HG03108 (cell line): ENCODE measurements around the gene DAB2IP.

Experiments used
- ATAC-seq: cut with Tn5 transposase; IDR thresholded peaks from one replicate; pipeline ENCODE4 v1.9.1; 2021; ENCODE audit warnings: moderate library complexity; ENCODE audit not compliant: unreplicated experiment

The DAB2IP gene

GRCh38 chr9:121682926-121683515, 31.6 kb downstream of the DAB2IP start:
- ATAC-seq = no peak

DNA sequence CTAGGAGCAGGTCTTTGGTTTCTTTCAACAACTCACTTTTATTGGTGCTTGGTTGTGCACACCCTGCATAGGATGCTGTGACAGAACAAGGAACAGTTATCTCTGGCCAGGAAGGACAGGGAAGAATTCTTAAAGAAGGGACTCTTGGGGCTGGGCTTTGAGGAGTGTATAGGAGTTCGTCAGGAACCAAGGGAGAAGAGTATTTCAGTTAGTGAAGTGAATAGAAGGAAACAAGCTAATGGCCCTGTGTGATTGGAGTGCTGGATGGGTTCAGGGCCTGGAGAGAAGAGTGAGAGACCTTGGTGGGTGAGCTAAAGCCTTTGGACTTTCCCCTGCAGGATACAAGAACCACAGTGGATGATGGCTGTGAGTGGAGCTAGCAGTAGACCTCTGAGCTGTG, 32.2 kb downstream of the DAB2IP start:
- no peak for ATAC-seq

DNA sequence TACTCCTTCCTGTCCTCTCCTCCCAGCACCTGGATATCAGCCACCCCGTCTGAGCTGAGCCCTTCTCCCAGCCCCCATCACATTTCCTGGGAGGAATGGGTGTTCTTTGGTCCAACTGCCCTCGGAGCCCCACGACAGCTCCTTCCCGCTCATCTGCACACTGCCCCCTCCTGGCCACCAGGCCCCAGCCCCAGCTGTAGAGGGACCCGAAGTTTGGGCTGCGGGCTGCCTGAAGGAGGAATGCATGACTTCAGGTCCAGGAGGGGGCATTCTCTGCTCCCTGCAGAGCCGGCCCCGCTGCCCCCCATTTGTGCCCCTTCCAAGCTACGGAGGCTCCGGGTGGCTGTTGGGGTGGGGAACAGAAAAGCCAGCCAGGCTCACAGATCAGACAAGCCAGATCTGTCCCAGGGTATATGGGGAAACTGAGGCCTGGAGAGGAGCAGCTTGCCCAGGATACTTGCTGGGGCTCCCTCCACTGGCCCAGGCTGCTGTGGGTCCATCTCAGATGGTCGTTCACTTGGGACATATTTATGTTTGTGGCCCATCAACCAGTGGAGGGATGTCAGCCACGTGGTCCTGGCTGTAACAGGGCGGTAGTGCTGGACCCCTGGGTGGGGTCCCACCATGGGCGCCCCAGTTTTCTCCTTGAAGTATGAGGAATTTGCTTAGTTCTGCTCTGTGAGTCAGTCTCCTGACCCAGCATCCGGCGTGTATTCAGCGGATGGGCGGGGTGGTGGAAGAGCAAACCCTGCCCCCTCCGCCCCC, 33.1 kb downstream of the DAB2IP start:
- ATAC-seq = no peak

- ATAC-seq = no peak
These were observed 33.8 kb downstream of the DAB2IP start for GRCh38 chr9:121685146-121685794.

DNA sequence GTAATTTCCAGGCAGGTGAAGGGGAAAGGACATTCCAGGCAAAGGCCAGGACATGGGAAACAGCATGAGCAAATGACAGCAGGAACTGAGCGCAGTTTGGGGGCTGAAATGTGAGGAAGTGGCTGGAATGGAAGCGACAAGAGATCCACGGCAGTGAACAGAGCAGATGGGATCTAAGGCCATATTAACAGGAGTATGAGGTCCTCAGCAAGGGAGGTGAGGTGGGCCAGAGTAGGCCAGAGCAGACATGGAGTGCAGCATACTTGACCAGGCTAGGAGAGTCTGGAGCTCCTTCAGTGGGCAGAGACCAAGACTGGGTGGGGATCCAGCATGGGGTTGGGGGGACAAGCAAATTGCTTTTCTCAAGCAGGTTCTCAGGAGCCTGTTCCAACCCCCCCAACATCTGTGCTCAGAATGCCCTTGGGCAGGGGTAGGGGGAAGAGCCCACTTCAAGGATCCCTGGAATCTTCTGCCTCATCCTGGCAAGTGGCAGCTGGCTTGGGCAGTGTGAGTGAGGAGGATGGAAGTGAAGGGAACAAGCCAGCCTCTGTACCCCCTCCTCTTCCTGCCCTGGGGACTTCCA, 34.5 kb downstream of the DAB2IP start:
- ATAC-seq = no peak

DNA sequence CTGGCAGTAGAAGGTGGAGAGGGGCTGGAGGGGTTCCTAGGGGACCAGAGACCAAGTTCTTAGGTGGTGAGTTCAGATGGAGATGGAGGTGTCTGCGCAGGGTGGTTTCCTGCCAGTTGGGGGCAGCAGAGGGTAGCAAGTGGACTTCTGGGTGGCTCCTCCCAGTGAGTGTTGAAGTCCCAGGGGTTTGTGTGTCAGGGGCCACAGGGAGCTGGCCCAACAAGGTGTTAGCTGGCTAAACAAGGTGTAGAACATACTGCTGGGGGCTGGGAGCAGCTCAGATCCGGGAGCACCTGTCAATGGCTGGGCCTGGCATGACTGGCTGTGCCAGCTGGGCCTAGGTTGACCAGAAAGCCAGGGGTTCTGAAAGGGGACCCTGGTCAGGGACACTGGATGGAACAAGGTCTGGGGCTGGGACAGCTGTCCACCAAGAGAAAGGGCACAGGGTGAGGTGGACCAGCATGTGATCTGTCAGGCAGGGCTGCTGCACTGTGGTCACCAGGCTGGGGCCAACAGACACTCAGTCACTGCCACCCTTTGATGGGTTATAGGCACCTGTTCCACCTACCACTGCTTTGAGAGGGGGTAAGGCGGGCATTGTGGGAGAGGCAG, 35.6 kb downstream of the DAB2IP start:
- ATAC-seq = no peak

DNA sequence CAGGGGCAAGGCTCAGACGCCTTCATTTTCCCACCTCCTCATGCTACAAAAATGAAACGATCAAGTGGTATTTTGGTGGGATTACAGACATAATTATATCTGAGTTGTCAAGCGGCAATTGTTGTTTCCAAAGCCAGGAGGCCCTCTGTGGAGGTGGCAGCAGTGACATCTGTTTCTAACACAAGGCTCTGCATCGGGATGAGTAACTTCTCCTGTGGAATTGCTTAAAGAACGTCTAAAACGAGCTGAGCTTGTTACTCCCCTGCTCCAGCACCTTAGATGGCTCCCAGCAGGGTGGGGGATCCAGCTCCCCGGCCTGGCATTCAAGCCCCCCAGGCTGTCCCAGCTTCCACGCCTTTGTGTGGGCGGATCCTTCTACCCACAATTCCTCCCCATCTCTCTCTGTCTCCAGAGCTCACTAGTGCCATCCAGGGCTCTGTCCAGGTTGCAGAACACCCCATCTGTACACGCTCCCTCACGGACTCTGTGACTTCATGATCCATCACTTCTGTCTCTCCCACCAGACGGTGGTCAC, 36.8 kb downstream of the DAB2IP start:
- ATAC-seq = no peak

GRCh38 chr9:121688681-121689080, 37.2 kb downstream of the DAB2IP start:
- ATAC-seq = no peak

GRCh38 chr9:121689461-121690157, 38.2 kb downstream of the DAB2IP start:
- ATAC-seq = no peak

DNA sequence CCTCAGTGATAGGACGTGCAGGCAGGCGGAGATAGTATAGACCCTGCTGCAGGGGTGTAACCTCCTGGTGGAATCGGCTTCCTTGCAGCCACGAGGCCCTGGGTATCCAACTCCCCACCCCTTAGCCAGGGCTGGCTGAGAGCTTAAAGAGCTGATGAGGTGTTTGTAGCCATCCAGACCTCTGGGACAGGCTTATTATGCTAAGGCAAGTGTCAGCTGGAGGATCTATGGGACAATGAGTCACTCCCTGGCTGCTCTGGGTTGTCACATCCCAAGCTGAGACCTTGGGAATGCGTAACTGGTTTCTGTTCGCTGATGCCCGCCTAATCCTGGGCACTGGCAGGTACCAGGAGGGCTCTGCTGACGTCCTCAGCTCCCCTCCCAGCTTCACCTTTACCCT, 38.9 kb downstream of the DAB2IP start:
- no peak for ATAC-seq

GRCh38 chr9:121690766-121691165, 39.3 kb downstream of the DAB2IP start:
- ATAC-seq = no peak

DNA sequence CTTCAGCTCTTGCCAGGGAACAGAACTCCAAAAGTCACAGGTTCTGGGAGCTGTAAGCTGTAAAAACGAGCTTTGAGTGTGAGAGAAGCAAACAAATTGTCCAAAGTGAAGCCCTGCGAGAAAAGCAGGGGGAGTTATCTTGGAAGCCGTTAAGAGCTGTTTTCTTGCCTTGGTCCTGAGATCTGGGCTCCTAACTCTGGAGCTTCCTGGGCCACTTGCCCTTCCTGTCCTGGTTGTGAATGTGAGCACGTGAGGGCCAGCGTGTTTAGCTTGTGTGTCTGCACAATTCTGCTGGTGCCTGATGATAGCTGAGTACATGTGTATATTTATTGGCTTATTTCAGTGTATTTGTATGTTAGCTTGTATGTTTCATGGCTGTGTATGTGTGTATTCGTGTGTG, 40.5 kb downstream of the DAB2IP start:
- no peak for ATAC-seq

DNA sequence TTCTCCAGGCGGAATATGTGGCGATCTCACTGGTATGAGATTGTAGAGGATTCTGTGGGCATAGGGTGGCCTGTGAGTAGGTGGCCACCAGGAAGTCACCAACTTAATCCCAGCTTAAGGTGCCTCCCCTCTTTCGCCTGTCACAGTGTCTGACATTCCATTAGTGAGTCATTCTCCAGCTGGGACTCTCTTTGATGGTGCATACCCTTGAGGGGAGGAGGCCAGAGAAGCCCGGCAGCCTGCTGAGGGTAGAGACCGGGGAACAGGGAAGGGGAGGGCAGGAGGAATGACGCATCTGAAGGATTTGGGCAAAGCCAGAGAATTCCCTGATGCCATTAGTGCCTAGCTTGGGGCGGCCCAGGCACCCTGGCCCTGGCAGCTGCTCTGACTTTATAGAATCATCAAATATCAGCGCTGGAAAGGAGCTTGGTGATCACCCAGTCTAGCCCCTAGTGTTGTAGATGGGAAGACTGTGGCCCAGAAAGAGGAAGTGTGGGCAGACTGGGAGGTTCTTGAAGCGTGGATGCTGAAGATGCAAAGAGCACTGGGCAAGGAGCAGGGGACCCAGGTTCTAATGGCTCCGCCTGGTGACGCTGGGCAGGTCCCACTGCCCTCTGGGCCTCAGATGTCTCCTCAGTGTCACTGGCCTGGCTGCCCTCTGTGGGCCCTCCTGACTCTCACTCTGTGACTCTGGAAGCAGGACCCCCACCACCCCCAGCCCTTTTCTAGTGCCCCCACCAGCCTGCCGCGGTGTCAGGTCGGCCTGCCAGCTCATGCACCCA, 41.4 kb downstream of the DAB2IP start:
- ATAC-seq = no peak

DNA sequence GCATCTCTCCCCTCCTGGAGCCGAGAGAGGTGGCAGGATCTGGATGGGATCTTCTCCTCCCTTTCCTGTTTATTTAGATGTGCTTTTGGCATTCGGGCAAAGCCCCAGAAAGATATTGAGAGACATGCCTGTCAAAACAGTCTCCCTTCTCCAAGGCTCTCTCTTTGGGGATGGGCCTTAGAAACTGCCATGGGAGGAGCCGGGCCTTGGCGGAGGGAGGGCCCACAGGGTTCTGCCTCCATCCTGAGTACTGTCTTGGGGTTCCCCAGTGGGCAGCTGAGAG, 41.9 kb downstream of the DAB2IP start:
- no peak for ATAC-seq

- ATAC-seq = no peak
These were observed 42.6 kb downstream of the DAB2IP start for GRCh38 chr9:121694001-121694400.

DNA sequence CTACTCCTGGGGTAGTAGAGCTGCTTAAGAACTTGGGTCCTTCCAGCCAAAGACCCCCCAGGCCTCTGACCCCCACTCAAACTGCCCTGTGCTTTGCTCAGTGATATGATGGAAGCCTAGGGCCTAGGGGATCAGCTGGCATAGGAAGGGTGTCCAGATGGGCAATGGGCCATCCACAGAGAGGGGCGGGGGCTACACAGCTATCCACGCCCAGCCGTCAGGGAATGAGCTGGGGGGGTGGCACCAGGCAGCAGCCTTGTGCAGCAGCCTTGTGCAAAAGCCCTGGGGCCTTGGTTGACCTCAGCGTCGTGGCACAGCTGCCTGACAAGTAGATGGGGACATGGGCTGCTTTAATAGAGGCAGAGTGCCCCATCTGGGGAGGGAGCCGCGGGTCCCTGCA, 43.2 kb downstream of the DAB2IP start:
- ATAC-seq = no peak

DNA sequence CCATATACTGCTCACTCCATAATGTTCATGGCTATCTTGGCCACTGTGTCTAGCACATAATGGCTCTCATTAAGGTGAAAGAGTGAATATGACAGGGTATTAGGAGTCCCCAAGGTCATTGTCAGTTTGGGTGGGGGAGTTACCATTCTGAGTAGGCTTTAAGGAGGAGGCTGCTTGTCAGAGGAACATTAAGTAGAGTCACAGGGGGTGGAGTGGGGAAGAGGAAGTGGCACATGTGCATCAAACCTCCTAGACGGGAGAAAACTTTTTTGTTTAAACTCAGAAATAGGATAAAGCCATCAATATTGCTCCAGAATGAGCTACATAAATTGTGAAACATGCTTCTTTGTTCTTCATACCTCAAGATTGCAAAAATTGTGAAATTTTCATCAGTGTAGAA, 45.5 kb downstream of the DAB2IP start:
- no peak for ATAC-seq

DNA sequence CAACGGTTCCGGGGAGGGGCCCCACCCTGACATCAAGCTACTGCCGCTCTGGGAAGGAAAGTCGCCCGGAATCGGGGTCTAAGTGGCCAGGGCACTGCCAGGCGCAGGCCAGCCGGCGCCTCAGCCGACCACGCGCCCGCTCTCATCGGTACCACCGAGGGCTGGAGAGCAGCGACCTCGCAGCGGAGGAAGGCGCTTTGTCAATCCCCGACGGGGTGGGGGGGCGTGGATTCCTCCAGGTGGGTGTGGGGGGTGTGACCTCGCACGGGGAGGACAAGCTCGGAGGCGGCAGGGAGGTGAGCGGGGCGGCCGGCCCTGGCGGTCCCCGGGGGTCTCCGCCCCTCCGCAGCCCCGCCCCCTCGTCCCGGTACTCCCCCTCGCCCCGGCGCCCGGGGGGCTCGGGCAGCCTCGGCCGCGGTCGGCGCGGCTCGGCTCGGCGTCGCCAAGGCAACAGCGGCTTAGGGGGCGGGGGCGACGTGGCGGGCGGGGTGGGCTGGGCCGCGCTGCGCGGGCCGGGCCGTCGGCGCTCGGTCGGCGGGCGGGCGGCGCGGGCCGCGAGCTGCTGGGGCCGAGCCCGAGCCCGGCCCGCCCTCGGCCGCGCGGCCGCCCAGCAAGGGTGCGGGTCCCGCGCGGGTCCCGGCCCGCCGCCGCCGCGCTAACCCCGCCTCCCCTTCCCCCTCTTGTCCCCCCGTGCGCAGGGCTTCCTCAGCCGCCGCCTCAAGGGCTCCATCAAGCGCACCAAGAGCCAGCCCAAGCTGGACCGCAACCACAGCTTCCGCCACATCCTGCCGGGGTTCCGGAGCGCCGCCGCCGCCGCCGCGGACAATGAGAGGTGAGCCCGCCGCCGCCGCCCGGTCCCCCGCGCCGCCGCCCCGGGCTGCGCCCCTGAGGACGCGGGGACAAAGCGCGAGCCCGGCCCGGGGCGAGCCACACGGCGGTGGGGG, 47.5 kb downstream of the DAB2IP start:
- ATAC-seq = peak; percentile 52

GRCh38 chr9:121699571-121700164, 48.2 kb downstream of the DAB2IP start:
- peak; percentile 13 for ATAC-seq
